Middle frontal gyrus (tissue), 1 donor: ENCODE data around the gene MED13.
"Not testable (repeated sequence)": the region's sequence is repeated elsewhere in the genome, so short reads cannot be mapped to it uniquely, and the experiment has no call there.

Experiments
- DNase-seq: peaks from one replicate; pipeline ENCODE4 v3.0.0-alpha.2; 2015; ENCODE audit warnings: low spot score; ENCODE audit errors: extremely low spot score

MED13 gene

DNA sequence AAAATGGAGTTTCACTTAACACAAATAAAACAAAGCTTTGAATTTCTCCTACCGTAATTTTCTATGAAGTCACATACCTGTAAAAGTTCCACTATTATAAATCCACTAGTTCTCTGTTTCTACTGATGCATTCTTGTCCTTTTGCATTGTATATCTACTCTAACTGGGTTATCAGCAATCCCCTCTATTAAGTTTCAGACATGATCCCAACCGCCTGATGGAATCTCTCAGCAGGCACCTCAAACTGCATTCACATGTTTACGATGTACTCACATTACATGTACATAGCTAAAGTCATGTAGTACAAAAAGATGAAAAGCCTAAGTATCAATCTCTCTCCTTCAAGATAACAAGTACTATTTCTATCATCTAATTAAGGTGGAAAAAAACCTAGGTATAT is 64.9 kb downstream of the MED13 start:
- DNase-seq, result no peak

DNA sequence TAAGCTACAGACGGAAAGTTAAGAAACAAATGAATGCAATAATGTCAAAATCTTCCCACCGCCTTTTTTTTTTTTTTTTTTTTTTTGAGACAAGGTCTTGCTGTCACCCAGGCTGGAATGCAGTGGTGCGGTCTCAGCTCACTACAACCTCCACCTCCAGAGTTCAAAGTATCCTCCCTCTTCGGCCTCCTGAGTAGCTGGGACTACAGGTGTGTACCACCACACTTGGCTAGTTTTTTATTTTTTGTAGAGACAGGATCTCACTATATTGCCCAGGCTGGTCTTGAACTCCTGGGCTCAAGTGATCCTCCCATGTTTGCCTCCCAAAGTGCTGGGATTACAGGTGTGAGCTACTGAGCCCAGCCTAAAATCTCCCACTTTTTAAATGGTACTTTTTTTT is 66.5 kb downstream of the MED13 start:
- not testable (repeated sequence) for DNase-seq

DNA sequence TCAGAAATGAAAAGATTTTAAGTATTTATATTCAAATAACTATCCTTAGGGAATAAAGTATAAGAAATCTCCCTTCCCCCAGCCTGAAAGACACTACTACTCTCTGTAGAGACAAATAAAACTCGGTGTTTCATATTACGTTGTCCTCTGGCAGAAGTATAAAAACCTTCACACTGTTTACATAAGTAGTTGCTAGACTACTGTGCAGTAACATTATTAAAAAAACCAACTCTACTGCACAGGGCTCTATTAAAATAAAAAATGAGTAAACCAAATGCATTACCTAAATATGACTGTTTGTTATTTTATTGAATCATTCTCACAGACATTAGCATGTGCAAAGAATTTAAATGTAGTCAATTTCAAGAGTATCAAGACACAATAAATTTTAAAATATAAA is 67.4 kb downstream of the MED13 start:
- no peak for DNase-seq

DNA sequence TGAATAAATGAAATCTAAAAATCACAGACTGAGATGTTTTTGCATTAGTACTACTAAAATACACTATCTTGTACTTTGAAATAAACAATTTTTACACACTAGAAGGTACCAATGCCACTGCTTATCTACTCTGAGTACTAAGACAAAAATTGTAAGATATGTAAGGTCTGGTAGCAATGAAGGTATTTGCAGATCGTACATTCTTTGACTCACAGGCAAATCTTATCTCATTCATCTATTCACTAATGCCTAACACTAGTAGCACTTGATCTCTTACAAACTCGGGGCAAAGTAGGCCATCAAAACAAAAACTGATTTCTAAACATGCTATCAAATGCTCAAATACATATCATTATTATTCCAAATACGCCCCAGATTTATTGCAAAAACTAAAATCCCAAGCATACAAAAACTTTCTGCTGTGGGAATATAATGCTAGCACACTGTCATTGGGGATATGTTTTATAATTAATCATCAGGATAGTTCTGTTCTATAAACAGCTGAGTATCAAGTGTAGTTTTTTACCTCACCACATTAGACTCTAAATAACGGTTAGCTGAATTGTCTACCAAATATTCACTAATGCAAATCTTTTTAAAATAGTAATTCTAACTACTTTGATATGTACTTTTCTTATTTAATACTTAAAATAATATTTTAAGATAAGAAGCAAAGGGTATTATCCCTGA is 68.0 kb downstream of the MED13 start:
- no peak for DNase-seq

DNA sequence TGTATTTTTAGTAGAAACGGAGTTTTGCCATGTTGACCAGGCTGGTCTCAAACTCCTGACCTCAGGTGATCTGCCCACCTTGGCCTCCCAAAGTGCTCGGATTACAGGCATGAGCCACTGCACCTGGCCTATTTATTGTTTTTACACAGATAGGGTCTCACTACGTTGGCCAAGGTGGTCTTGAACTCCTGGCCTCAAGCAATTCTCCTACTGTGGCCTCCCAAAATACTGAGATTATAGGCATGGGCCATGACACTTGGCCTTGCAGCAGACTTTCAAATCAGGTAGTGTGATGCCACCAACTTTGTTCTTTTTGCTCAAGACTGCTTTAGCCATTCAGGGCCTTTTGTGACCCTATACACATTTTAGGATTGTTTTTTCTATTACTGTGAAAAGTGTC is 75.6 kb downstream of the MED13 start:
- no peak for DNase-seq

DNA sequence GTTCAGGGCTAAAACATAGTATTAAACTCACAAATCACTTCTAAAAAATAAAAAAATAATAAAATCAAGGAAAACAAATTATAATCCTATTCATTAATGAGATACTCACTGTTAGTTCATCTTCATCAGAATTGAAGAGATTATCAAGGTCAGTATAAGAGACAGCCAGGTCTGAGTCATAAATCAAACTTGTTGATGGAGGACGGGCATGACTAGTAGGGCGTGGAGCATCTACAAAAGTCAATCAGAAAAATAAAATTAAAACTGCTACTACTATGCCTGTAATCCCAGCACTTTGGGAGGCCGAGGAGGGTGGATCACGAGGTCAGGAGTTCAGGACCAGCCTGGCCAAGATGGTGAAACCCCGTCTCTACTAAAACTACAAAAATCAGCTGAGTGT is 78.2 kb downstream of the MED13 start:
- no peak for DNase-seq

DNA sequence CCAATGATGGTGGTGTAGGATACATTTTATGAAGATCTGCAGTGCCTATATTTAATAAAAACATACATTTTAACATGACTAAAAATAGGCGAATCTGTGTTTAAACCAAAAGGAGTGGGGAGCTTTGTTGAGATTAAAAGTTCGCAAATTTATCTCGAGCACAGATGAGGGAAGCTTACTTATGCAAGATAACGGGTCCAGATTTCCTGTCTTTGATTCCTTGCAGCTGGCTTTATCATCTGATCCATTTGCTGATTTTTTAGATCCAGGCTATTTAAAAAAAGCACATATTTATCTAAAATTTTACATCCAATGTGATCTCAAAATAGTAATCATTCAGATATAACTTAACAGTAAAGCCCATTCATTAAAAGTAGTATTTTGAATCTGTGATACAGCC is 80.3 kb downstream of the MED13 start:
- no peak for DNase-seq

DNA sequence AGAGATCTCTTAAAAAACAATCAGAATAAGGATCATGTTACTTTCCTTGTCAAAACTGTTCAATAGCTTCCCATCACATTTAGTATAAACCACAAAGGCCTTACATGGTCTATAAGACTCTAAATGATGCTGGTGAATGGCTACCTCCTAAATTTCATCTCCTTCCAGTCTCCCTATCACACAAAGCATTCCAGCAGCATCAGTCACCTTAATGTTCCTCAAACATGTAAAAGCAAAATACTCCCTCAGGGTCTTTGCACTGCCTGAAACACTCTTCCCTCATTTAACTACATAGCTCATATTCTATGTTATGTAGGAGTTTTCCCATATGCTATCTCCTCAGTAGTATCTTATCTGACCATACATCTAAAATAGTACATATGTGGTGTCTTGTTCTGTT is 83.8 kb downstream of the MED13 start:
- no peak for DNase-seq

DNA sequence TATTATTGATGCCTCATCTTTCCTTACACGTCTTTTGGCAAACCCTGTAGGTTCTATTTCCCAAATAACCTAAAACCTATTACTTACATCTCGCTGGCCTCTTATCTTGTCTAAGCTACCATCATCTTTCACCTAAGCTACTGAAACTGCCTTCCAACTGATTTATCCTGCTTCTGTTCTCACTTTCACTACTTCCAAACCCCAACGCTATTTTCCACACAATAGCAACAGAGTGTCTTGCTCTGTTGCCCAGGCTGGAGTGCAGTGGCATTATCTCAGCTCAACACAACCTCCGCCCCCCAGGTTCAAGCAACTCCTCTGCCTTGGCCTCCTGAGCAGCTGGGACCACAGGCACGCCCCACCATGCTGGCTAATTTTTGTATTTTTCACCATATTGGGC is 84.5 kb downstream of the MED13 start:
- no peak for DNase-seq

DNA sequence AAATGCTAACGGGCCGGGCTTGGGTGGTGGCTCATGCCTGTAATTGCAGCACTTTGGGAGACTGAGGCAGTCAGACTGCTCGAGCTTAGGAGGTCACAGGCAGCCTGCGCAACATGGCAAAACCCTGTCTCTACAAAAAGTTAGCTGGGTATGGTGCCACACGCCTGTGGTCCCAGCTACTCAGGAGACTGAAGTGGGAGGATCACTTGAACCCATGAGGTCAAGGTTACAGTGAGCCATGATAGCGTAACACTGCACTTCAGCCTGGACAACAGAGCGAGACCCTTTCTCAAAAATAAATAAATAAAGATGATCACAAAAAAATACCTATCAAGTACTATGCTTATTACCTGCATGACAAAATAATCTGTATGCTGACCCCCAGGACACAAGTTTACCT is 91.0 kb downstream of the MED13 start:
- DNase-seq, result no peak

DNA sequence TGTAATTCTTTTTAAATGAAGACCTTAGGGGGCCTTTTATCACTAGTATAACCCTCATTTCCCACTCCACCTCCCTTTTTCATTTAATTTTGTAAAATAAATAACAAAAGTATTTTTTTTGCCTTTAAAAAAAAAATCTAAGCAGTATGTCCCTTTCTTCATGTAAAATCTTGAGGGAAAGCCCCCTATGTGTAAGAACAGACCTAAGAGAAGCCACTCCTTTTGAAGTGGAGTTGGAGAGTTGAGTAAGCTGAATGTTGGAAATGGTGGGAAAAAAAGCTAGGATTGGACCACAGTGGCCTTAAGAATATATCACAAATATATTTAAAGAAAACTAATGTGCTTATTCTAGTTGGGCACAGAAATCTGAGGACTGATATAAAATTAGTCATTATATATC is 92.8 kb downstream of the MED13 start:
- DNase-seq, result no peak

DNA sequence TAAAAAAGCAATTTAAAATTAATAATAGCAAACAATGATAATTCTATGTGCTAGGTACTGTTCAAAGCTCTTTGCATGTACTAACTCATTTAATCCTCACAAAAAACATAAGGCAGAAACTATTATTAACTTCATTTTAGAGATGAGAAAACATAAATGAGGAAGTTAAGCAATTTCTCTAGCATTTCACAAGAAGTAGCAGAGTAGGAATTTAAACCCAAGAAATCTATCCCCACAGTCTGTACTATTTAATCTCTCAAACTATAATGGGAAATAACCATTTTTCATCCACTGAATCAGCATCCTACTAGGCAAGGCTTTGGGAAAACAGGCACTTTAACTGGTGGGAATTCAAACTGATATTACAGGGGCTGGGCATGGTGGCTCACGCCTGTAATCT is 95.0 kb downstream of the MED13 start:
- no peak for DNase-seq

DNA sequence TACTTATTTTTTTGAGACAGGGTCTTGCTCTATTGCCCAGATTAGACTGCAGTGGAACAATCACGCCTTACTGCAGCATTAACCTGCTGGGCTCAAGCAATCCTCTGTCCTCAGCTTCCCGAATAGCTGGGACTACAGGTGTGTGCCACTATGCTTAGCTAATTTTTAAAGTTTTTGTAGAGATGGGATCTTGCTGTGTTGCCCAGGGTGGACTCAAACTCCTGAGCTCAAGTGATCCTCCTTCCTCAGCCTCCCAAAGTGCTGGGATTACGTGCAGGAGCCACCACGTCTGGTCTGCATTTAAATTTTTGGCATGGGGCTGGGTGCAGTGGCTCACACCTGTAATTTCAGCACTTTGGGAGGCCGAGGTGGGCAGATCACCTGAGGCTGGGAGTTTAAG is 96.3 kb downstream of the MED13 start:
- no peak for DNase-seq

DNA sequence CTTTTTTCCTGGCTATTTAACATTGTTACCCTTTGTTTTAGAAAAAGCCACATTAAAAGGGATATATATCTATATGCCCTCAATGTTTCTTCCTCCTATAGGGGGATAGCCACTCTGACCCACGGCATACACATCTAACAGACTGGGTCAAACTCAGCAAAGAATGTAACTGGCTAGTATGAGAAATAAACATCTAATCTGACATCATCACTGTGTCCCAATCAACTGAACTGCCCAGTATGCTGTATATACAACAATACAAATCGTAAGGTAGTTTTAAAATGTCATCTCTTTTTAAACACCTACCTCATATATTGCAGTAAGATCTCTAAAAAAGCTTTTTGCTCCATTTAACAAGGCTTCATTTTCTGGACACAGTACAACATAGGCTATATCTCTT is 97.3 kb downstream of the MED13 start:
- no peak for DNase-seq

DNA sequence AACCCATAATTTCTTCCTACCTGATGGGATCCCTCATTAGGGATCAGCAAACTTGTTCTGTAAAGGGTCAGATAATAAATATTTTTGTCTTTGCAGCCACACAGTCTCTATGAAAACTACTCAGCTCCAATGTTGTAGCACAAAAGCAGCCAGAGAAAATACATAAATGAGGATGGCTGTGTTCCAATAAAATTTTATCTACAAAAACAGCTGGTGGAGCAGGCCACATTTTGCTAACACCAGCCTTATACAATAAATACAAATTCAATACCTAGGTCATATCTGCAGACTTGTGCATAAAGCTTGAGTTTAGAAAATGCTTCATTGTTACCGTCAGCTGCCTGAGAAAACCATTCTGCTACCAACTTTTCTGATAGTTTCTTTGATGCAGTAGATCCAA is 98.9 kb downstream of the MED13 start:
- no peak for DNase-seq

DNA sequence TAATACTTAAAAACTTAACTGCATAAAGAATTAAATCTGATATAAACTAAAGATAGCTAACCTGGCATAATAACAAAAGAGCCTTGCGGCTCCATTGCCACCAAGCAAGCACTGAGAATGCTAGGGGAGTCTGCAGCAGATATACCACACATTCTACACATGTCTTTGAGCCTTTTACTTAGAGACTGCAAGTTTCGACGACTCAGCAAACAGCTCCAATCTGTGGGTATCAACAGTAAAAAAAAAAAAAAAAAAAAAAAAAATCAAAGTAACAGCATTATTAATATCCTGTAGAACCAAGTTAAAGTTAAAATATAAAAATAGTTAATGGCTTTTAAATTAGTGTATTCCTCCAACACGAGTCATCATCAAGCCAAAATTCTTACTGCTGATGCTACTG is 109.5 kb downstream of the MED13 start:
- DNase-seq, result no peak

DNA sequence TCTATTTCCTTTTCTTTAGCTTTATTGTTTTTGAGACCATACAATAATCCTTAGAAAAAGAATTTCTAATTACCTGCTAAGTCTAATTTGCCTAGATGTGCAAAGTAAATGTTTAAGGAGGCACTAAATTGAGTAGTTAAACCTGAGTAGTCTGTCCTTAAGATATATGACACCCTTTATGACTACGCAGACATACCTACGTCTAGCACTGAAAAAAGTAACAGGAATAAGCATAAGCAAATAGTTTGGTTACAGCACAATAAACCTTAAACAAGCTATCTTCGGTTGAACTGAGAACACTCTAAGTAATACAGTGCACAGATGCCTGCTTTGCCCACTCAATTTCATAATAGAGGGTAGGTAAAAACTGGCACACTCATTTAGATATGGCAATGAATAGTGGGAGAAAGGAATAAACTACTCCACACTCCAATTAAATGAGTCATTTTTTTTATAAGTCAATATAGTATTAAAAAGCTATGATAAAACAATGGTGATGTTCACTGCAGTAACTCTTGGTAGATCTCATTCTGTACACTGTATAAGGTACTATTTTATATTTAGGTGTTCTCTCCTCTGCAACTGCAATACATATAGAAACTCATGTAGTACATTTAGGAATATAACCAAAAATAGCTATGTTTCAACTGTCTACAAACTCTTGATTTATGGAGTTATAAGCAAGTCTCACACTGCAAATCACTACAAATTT is 117.6 kb downstream of the MED13 start:
- DNase-seq, result no peak

DNA sequence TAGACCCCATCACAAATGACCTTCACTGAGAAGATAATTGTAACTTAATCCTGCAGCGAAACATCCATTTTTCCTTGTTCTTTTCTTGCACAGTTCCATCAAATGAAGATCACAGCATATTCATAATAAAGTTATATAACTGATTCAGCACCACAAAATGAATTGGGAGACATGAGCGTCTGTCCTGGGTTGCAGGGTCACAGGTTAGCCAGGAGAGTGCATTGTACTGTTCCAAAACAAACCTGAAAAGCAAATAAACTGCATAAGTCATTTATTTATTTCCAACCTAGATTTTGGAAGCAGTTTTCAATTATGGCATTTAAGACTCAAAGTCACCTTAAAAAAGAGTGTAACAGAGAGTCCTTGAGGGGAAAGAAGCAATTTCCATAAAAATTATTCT is 118.7 kb downstream of the MED13 start:
- DNase-seq, result no peak

DNA sequence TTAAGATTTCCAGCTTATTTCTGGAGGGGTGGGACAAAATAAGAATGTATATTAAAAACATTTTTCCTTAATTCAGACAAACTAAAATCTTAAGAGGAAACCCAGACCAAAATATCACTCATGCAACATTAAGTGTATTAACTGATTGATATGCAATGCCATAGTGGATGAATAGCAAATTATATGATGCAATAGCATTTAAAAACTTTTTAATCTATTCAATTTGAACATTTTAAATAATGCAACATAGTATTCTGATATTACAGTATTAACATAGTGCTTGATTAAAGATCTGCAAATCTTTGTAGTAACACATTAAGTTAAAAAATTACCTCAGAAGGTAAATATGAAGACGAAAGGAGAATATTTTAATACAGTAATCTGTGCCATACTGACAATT is 122.0 kb downstream of the MED13 start:
- no peak for DNase-seq

DNA sequence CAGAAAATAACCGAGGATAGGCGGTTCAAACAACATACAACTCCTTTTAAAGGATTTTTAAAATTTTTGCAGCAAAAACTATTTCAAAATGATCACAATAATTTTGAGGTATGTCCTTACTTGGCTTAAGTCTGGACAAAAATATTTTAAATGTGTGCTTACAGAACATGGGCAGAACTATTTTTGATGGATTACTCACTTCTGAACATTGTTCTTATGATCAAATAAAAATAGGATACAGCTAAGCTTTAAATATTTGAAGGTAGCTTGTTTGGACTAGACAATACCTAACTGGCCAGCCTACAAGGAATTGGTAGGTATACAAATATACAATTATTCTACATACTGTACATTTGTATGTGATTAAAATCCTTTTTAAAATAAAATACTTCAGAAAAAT is 123.0 kb downstream of the MED13 start:
- no peak for DNase-seq

DNA sequence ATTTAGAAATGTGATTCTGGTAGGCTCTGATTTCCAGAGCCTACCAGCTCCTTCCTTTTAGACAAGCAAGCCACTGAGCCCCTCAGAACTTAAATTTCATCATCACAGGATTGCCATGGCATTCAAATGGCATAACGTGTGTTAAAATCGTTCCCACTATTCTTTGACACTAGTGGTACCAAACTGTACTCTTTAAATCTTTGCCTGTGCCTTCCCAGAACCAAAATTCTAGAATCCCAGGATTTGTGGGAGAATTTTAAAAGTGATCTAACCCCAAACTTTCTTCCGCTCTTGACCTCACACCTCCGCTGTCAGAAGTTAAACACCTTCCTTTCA is 137.0 kb downstream of the MED13 start:
- DNase-seq, result no peak

DNA sequence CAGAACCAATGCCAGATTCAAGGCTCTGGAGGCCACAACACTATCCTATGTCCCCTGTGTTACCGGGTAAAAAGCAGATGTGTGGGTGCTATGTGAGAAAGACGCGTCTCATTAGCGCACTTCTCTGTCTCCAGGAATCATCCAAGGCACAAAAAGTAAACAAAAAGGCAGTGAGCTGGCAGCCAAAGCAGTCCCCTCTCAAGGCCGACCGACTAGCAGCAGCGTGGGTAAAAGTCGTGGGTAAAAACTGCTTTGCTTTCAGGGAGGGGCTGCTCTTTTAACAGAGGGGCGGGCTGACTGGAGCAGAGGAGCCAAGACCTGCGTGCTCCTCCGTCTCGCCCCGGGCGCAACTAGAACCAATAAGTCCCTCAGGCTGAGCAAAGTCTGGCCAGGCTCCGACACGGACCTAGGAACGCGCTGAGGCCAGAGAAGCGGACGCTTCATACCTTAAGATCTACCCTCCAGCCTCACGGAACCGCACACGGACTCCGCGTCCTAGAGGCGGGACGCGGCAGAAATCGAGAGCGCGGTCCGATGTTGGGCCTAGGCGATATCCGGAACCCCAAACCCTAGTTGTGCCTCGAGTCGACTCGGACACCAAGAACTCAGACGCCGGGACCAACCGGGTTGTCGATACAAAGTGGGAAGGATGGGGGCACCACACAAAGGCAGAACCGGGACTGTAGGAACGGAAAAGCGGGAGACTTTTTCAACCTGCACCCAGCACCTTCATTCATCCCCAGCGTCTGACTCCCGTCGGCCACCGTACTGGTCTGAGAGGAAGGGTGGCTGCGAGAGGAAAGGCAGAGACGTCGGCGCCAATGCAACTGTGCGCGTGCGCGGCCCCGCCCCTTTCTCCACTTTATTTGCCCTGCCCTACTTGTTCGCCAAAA is 137.6 kb downstream of the MED13 start, which contains the start of gene INTS2:
INTS2 (minus strand) TSS at position 775 of the 893 bp plus-strand sequence. CDS start 1,338 bp downstream, outside the sequence.
- DNase-seq, result peak; percentile 93
